ENCODE data around the gene GPER1. TPM values are rescaled to one million over a fixed set of nuclear protein-coding genes. Genes with fewer than 3 reads are reported as not detected.
"Not testable (repeated sequence)": the region's sequence is repeated elsewhere in the genome, so short reads cannot be mapped to it uniquely, and the experiment has no call there.

Gene GPER1
- total RNA-seq, 2 experiments from 2014 or later: 34.9 to 75.9 TPM

DNA sequence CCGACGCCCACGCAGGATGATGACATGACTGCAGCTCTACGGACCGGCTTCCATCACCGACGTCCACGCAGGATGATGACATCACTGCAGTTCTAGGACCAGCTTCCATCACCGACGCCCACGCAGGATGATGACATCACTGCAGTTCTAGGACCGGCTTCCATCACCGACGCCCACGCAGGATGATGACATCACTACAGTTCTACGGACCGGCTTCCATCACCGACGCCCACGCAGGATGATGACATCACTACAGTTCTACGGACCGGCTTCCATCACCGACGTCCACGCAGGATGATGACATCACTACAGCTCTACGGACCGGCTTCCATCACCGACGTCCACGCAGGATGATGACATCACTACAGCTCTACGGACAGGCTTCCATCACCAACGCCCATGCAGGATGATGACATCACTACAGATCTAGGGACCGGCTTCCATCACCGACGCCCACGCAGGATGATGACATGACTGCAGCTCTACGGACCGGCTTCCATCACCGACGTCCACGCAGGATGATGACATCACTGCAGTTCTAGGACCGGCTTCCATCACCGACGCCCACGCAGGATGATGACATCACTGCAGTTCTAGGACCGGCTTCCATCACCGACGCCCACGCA, 28.6 kb downstream of the GPER1 start:
- H2AFZ ChIP-seq (ENCODE audit: low read length); intact Hi-C loops (cut with micrococcal nuclease; ENCODE audit: unreplicated experiment); H3K4me2 ChIP-seq (ENCODE audit: low read length); H3K4me3 ChIP-seq (ENCODE audit: low read depth, low read length, poor library complexity, severe bottlenecking); H3K27ac ChIP-seq (ENCODE audit: low read depth, low read length, poor library complexity, severe bottlenecking); H3K9me2 ChIP-seq (ENCODE audit: insufficient read depth, low read length); DNase-seq (ENCODE audit: low spot score); BruUV-seq (replicated peaks); CTCF ChIA-PET (ENCODE audit: unreplicated experiment); H3K79me2 ChIP-seq (ENCODE audit: insufficient read depth, low read depth, low read length); H3K9me3 ChIP-seq (ENCODE audit: low read length); H4K20me1 ChIP-seq (ENCODE audit: insufficient read depth, low read length): not testable (repeated sequence)
- Histone ChIP-seq H3K4me1 (ENCODE audit: insufficient read depth, low read length, poor library complexity, severe bottlenecking) (peaks cover 13% of the 10 kb centered on the region), H3K36me3 (ENCODE audit: insufficient read depth, low read length) (peaks cover 11% of the 10 kb centered on the region)
- POLR2A ChIA-PET: interaction anchor here (0.6 kb wide), 1 partner anchor 74 kb away, joined by 3 read pairs; no protein-coding TSS in a partner anchor

- Histone ChIP-seq H3K79me2 (ENCODE audit: insufficient read depth, low read depth, low read length) (no peaks in the 10 kb centered on the region), H3K4me3 (ENCODE audit: low read depth, low read length, poor library complexity, severe bottlenecking) (no peak overlapping the region), H3K9me2 (ENCODE audit: insufficient read depth, low read length) (no peaks in the 10 kb centered on the region), H3K36me3 (ENCODE audit: insufficient read depth, low read length) (peaks cover 5% of the 10 kb centered on the region; the same call in 1 of the 2 replicates), H3K27ac (ENCODE audit: low read depth, low read length, poor library complexity, severe bottlenecking) (no peak overlapping the region), H3K4me1 (ENCODE audit: insufficient read depth, low read length, poor library complexity, severe bottlenecking) (peaks cover 13% of the 10 kb centered on the region), H4K20me1 (ENCODE audit: insufficient read depth, low read length) (peaks cover 5% of the 10 kb centered on the region), H3K9me3 (ENCODE audit: low read length) (no peaks in the 10 kb centered on the region), H3K4me2 (ENCODE audit: low read length) (no peak overlapping the region), H2AFZ (ENCODE audit: low read length) (no peak overlapping the region)
- TF ChIP-seq CTCF (conservative IDR thresholded peaks at IDR 0.05; ENCODE audit: low read length) (no peak), EZH2phosphoT487 (IDR thresholded peaks at IDR 0.05; ENCODE audit: borderline replicate concordance, low read depth, low read length) (no peak)
- intact Hi-C loops (cut with micrococcal nuclease; ENCODE audit: unreplicated experiment): no loop called here
- POLR2A ChIA-PET: interaction anchor here (0.7 kb wide), 1 partner anchor 61 kb away, joined by 3 read pairs; no protein-coding TSS in a partner anchor
- DNase-seq (ENCODE audit: low spot score): no peak
- CTCF ChIA-PET (ENCODE audit: unreplicated experiment): no interaction called here
- no TSS peak for BruUV-seq (replicated peaks)
Observed at GRCh38 chr7:1117321-1117928, 29.5 kb downstream of the GPER1 start.

- peaks cover 18% of the 10 kb centered on the region for H3K4me1 ChIP-seq (ENCODE audit: insufficient read depth, low read length, poor library complexity, severe bottlenecking)
- BruUV-seq (replicated peaks): no TSS peak
- no peak overlapping the region for H2AFZ ChIP-seq (ENCODE audit: low read length)
- H3K9me2 ChIP-seq (ENCODE audit: insufficient read depth, low read length): no peaks in the 10 kb centered on the region
- peak overlapping the region; percentile 42; the same call in 1 of the 2 replicates for H3K4me2 ChIP-seq (ENCODE audit: low read length)
- ChIA-PET CTCF (ENCODE audit: unreplicated experiment) (no interaction called here), POLR2A (no interaction called here)
- no peak for TF ChIP-seq CTCF (conservative IDR thresholded peaks at IDR 0.05; ENCODE audit: low read length)
- TF ChIP-seq EZH2phosphoT487 (IDR thresholded peaks at IDR 0.05; ENCODE audit: borderline replicate concordance, low read depth, low read length): no peak
- no peaks in the 10 kb centered on the region for H3K79me2 ChIP-seq (ENCODE audit: insufficient read depth, low read depth, low read length)
- no peak overlapping the region for H3K4me3 ChIP-seq (ENCODE audit: low read depth, low read length, poor library complexity, severe bottlenecking)
- peaks cover 5% of the 10 kb centered on the region; the same call in 1 of the 2 replicates for H3K36me3 ChIP-seq (ENCODE audit: insufficient read depth, low read length)
- intact Hi-C loops (cut with micrococcal nuclease; ENCODE audit: unreplicated experiment): no loop called here
- peak overlapping the region; percentile 41 for H3K27ac ChIP-seq (ENCODE audit: low read depth, low read length, poor library complexity, severe bottlenecking)
- H4K20me1 ChIP-seq (ENCODE audit: insufficient read depth, low read length): peaks cover 5% of the 10 kb centered on the region
- DNase-seq (ENCODE audit: low spot score): no peak
- no peaks in the 10 kb centered on the region for H3K9me3 ChIP-seq (ENCODE audit: low read length)
Observed at GRCh38 chr7:1119201-1119600, 31.3 kb downstream of the GPER1 start.

Measured in OCI-LY7 (cell line).